ENCODE measurements around the gene ATP13A5.

- TF ChIP-seq CTCF (IDR thresholded peaks at IDR 0.05) (no peak), POLR2A (IDR thresholded peaks at IDR 0.05) (no peak), POLR2AphosphoS5 (IDR thresholded peaks at IDR 0.05) (no peak), EP300 (IDR thresholded peaks at IDR 0.05) (no peak)
Observed at GRCh38 chr3:193372783-193373182, 5.8 kb downstream of the ATP13A5 start.
